ENCODE results near the gene IZUMO1.
"Not testable (repeated sequence)": the region's sequence is repeated elsewhere in the genome, so short reads cannot be mapped to it uniquely, and the experiment has no call there.

Gene IZUMO1

DNA sequence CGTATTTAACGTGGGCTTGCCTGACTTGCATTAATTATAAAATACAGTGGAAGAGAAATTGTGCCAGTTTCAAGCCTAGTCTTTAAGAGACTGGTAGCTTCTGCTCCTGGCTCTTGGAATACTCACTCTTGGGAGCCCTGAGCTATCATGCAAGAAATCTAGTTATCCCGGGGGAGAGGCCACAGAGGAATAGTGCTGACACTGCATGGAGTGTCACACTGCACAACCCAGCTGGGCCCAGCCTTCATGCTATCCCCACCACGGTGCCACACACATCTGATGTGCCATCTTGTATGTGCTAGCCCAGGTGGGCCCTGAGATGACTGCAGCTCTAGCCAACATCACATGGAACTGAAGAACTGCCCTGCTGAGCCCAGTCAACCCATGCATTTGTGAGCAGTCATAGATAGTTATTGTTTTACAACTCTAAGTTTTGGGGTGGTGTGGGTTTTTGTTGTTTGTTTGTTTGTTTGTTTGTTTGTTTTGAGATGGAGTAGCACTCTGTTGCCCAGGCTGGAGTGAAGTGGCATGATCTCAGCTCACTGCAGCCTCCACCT lies 35.5 kb downstream of the IZUMO1 start:
- DNase-seq: no peak

DNA sequence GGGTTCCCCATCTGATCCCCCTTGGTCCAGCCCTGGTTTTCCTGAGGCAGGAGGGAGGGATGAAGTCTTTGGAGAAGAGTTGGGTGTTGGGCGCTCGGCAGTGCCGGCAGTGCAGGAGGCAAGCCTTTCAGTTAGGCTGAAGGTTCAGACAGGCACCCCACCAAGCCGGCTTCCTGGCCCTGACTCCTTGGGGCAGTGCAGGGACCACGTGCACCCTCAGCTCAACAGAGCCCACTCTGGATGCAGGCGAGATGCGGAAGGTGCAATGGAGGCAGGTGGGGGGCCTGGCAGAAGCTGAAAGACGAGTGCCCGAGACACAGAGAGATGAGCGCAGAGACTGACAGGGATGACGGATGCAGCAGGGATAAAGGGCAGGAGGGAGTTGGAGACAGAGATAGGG lies 38.2 kb downstream of the IZUMO1 start:
- DNase-seq: no peak

DNA sequence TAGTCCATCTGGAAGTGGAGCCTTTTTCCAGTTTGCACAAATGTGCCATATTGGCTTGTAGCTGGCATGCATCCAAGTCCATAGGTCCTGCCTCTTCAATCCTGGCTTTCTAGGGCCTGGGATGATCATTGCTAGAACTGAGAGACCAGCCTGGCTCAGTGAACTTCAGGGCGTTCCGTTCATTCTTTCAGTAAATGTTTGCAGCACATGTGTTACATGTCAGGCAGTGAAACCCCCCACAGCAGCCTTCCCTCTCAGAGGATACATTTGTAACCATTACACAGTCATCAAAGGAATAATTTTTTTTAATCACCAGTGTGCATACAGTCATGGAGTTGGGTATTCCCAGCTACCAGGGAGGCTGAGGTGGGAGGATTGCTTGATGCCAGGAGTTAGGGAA lies 41.3 kb downstream of the IZUMO1 start:
- DNase-seq: no peak

DNA sequence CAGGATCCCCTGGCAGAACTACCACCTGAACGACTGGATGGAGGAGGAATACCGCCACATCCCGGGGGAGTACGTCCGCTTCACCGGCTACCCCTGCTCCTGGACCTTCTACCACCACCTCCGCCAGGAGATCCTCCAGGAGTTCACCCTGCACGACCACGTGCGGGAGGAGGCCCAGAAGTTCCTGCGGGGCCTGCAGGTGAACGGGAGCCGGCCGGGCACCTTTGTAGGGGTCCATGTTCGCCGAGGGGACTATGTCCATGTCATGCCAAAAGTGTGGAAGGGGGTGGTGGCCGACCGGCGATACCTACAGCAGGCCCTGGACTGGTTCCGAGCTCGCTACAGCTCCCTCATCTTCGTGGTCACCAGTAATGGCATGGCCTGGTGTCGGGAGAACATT lies 43.4 kb downstream of the IZUMO1 start:
- DNase-seq: no peak

DNA sequence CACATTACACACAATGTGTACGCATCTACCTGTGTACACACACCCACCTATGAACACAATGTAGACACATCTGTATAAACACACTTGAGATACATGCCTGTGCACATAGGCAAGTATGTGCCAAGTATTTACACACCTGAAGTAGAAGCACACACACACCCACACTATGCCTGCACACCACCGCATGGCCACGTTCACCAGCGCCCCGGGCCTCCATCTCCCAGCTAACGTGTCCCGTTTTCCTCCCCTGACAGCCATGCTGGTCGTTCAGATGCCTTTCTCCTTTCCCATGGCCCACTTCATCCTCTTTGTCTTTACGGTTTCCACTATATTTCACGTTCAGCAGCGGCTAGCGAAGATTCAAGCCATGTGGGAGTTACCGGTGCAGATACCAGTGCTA lies 44.0 kb downstream of the IZUMO1 start:
- DNase-seq: no peak

DNA sequence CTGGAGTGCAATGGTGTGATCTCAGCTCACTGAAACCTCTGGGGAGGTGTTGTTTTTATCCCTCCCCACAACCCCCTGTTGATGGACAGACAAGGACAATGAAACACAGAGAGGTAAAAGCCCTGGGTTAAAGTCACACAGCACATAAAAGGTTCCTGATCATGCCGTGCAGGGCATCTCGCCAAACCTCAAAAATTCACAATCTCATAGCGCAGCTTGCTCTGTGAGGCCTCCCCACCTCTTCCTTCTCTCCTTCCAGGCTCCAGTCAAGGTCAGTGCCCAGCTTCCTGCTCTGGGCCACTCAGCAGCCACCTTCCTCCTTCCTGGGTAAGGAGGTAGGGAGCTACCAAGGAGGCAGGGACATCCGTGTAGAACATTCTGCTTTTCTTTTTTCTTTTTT lies 48.7 kb downstream of the IZUMO1 start:
- DNase-seq: peak; percentile 31 to 35

DNA sequence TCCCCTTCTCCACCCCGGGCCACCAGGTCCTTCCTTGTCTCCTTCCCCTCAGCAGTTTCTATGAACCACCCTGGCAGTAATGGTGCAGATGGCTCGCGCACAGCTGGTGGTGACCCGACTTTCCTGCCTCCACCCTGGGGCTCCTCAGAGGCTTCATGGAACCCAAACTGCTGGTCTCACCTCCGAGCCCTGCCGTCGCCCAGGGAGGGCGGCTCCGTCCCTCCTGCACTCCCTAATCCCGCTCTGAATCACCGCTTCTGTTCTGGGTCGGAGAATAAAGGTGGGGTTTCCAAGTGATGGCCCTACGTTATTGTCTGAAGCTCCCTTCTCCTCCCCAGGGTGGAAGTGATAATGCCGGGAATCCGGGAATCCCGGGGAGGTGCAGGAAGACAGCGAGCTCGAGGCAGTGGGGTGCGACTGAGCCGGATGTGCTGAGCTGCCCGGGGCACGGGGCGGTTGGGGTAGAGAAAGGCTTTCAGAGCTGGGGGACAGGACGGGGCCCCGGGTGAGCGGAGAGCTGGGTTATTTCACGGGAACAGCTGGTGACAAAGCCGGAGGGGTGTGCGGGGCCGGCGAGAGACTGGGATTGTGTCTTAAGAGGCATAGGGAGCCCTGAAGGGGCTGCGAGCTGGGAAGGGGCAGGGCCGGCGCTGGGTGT lies 50.2 kb downstream of the IZUMO1 start:
- DNase-seq: no peak

DNA sequence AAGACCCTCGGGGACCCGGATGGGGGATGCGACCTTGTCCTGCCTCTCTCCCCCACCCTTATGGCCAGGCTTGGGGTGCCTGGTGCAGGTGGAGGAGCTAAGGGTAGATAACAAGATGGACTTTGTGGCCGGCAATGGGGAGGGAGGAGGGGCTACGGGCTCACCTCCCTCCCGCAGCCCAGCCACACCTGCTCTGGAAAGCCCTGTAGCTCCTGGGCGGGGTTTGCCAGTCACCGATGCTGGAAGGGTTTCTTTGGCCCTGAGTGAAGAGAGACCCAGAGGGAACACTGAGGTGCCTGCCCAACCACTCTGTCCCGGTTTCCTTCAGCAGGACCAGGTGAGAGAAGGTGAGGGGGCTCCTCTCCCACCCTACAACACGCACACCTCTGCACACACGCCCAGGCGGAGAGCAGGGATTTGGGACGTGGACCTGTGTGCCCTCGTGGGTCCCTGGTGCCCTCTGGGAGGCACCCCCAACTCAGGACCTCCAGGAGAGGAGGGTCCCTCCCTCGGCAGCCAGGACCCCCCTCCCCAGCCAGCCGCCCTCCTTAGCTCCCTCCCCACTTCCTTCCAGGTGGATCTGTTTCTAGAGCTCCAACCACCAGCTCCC lies 50.9 kb downstream of the IZUMO1 start, which contains the start of gene FUT2:
FUT2 (plus strand) TSS at position 229 of the 610 bp plus-strand sequence. CDS start 6,986 bp downstream, outside the sequence.
- DNase-seq: no peak

DNA sequence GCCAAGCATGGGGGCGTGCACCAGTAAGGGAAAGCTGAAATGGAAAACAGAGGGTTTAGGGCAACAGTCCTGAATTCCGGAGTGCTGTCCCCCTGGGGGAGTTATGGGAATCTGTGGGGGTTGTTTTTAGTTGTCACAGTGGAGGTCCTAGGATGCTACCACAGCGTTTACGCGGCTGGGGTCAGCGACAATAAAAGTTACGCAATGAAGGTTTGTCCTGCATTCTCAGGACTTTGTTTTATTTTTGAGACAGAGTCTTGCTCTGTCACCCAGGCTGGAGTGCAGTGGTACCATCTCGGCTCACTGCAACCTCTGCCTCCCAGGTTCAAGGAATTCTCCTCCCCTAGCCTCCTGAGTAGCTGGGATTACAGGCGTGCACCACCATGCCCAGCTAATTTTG lies 53.1 kb downstream of the IZUMO1 start:
- not testable (repeated sequence) for DNase-seq
